ENCODE measurements around the gene SNF8.

The SNF8 gene

DNA sequence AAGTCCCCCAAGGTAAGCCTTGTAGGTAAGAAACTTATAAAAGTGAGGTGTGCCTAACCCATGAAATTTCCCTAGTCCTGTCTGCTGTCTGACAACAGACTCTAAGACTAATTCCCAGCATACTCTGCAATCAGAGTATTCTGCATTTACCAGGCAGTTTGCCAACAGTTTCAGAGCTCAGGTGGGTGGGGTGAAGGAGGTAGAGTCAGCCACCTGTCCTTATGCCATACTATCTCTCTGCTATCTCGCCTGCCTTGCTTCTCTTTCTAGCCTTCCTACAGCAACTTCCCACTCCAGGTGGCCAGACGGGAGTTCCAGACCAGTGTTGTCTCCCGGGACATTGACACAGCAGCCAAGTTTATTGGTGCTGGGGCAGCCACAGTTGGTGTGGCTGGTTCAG lies 49.8 kb downstream of the SNF8 start:
- Histone ChIP-seq H3K9ac (ENCODE audit: low read length in 5 of 5) (no peak overlapping the region), H3K27ac (ENCODE audit: low read depth, low read length) (no peak overlapping the region), H3K9me3 (ENCODE audit: control insufficient read depth in 5 of 5, low read length in 5 of 5) (no peaks in the 10 kb centered on the region), H3K4me1 (ENCODE audit: control insufficient read depth in 5 of 5, insufficient read depth in 5 of 5, low read length in 5 of 5) (peaks cover 6 to 24% (median 23%) of the 10 kb centered on the region in 5 donors), H3K4me3 (ENCODE audit: low read depth in 1 of 5, low read length in 5 of 5) (no peak overlapping the region), H3K27me3 (ENCODE audit: control insufficient read depth in 5 of 5, insufficient read depth in 4 of 5, low read length in 5 of 5) (peaks cover 0 to 5% (median 0%) of the 10 kb centered on the region in 5 donors), H3K36me3 (ENCODE audit: control insufficient read depth in 5 of 5, insufficient read depth in 5 of 5, low read length in 5 of 5) (peaks cover 7 to 39% (median 14%) of the 10 kb centered on the region in 5 donors)

GRCh38 chr17:48893646-48894508 lies 50.8 kb downstream of the SNF8 start:
- H3K27me3 ChIP-seq (ENCODE audit: control insufficient read depth in 5 of 5, insufficient read depth in 4 of 5, low read length in 5 of 5), result peaks cover 0 to 5% (median 0%) of the 10 kb centered on the region in 5 donors
- no peak overlapping the region for H3K27ac ChIP-seq (ENCODE audit: low read depth, low read length)
- peaks cover 7 to 39% (median 14%) of the 10 kb centered on the region in 5 donors for H3K36me3 ChIP-seq (ENCODE audit: control insufficient read depth in 5 of 5, insufficient read depth in 5 of 5, low read length in 5 of 5)
- H3K9ac ChIP-seq (ENCODE audit: low read length in 5 of 5), result peak overlapping the region in 2 of 5 donors; percentile 85 to 91
- peak overlapping the region; percentile 85 to 94 (median 89) for H3K4me3 ChIP-seq (ENCODE audit: low read depth in 1 of 5, low read length in 5 of 5)
- peaks cover 6 to 24% (median 23%) of the 10 kb centered on the region in 5 donors for H3K4me1 ChIP-seq (ENCODE audit: control insufficient read depth in 5 of 5, insufficient read depth in 5 of 5, low read length in 5 of 5)
- H3K9me3 ChIP-seq (ENCODE audit: control insufficient read depth in 5 of 5, low read length in 5 of 5), result no peaks in the 10 kb centered on the region

DNA sequence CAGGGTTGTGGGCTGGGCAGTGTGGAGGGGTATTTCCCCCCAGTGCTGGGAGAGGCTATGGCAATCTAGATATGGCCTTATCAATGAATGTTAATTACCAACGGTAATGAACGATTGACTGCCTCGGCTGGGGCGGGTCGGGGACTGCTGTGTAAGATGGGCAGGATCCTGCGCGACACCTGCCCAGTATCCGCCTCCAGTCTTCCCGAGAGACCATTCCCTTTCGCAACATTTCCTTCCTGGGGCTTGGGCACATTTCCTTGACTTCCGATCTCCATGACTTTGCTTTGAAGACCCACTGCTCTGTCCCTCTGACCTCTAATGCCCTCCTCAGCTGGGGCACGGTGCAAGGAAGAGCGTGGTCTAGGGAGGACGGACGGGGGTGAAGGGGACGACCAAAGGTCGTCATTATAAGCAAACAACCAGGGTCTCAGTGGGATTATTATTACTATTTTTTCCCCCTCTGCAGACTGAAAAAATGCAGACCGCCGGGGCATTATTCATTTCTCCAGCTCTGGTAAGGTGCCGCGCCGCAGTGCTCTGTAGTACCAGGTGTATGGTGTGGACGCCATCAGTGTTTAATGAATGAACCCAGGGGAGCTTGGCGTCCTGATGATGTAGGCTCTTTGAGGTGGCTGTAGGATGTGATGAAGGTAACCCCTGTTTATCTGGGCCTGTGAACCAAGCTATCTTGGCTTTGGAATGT lies 51.5 kb downstream of the SNF8 start:
- H3K27me3 ChIP-seq (ENCODE audit: control insufficient read depth in 5 of 5, insufficient read depth in 4 of 5, low read length in 5 of 5), result peaks cover 0 to 5% (median 0%) of the 10 kb centered on the region in 5 donors
- peak overlapping the region; percentile 85 to 94 (median 89) for H3K4me3 ChIP-seq (ENCODE audit: low read depth in 1 of 5, low read length in 5 of 5)
- peak overlapping the region; percentile 76 for H3K27ac ChIP-seq (ENCODE audit: low read depth, low read length)
- H3K4me1 ChIP-seq (ENCODE audit: control insufficient read depth in 5 of 5, insufficient read depth in 5 of 5, low read length in 5 of 5), result peaks cover 6 to 24% (median 23%) of the 10 kb centered on the region in 5 donors
- no peaks in the 10 kb centered on the region for H3K9me3 ChIP-seq (ENCODE audit: control insufficient read depth in 5 of 5, low read length in 5 of 5)
- peak overlapping the region; percentile 48 to 93 (median 85) for H3K9ac ChIP-seq (ENCODE audit: low read length in 5 of 5)
- peaks cover 7 to 34% (median 14%) of the 10 kb centered on the region in 5 donors for H3K36me3 ChIP-seq (ENCODE audit: control insufficient read depth in 5 of 5, insufficient read depth in 5 of 5, low read length in 5 of 5)

GRCh38 chr17:48890086-48890485 lies 54.6 kb downstream of the SNF8 start:
- Histone ChIP-seq H3K27me3 (ENCODE audit: control insufficient read depth in 5 of 5, insufficient read depth in 4 of 5, low read length in 5 of 5) (peaks cover 0 to 5% (median 0%) of the 10 kb centered on the region in 5 donors), H3K36me3 (ENCODE audit: control insufficient read depth in 5 of 5, insufficient read depth in 5 of 5, low read length in 5 of 5) (peaks cover 0 to 7% (median 2%) of the 10 kb centered on the region in 5 donors), H3K27ac (ENCODE audit: low read depth, low read length) (no peak overlapping the region), H3K9ac (ENCODE audit: low read length in 5 of 5) (no peak overlapping the region), H3K4me3 (ENCODE audit: low read depth in 1 of 5, low read length in 5 of 5) (no peak overlapping the region), H3K9me3 (ENCODE audit: control insufficient read depth in 5 of 5, low read length in 5 of 5) (no peaks in the 10 kb centered on the region), H3K4me1 (ENCODE audit: control insufficient read depth in 5 of 5, insufficient read depth in 5 of 5, low read length in 5 of 5) (peaks cover 6 to 24% (median 23%) of the 10 kb centered on the region in 5 donors)

GRCh38 chr17:48883171-48883570 lies 61.5 kb downstream of the SNF8 start:
- no peak overlapping the region for H3K4me3 ChIP-seq (ENCODE audit: low read depth in 1 of 5, low read length in 5 of 5)
- H3K27me3 ChIP-seq (ENCODE audit: control insufficient read depth in 5 of 5, insufficient read depth in 4 of 5, low read length in 5 of 5), result peaks cover 0 to 3% (median 2%) of the 10 kb centered on the region in 5 donors
- H3K9ac ChIP-seq (ENCODE audit: low read length in 5 of 5), result no peak overlapping the region
- no peaks in the 10 kb centered on the region for H3K36me3 ChIP-seq (ENCODE audit: control insufficient read depth in 5 of 5, insufficient read depth in 5 of 5, low read length in 5 of 5)
- H3K9me3 ChIP-seq (ENCODE audit: control insufficient read depth in 5 of 5, low read length in 5 of 5), result no peaks in the 10 kb centered on the region
- H3K27ac ChIP-seq (ENCODE audit: low read depth, low read length), result no peak overlapping the region
- H3K4me1 ChIP-seq (ENCODE audit: control insufficient read depth in 5 of 5, insufficient read depth in 5 of 5, low read length in 5 of 5), result peaks cover 0 to 4% (median 0%) of the 10 kb centered on the region in 5 donors

DNA sequence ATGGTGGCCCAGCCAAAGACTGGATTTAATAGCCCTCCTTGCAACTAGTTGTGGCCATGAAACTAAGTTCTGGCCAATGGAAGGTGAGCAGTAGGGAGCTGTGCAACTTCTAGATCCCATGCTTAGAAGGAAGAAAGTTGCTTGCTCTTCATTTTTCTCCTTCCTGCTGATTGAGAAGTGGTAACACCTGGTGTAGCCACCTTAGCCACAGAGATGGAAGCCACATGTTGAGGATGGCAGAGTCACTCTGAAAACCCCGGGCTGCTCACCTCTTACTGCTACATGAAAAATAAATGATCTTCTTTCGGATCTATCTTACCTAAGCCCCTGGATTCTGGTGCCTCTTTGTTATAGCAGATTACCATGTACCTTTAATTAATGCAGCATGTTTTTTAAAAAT lies 62.4 kb downstream of the SNF8 start:
- Histone ChIP-seq H3K9me3 (ENCODE audit: control insufficient read depth in 5 of 5, low read length in 5 of 5) (no peaks in the 10 kb centered on the region), H3K4me1 (ENCODE audit: control insufficient read depth in 5 of 5, insufficient read depth in 5 of 5, low read length in 5 of 5) (peaks cover 0 to 4% (median 0%) of the 10 kb centered on the region in 5 donors), H3K36me3 (ENCODE audit: control insufficient read depth in 5 of 5, insufficient read depth in 5 of 5, low read length in 5 of 5) (no peaks in the 10 kb centered on the region), H3K4me3 (ENCODE audit: low read depth in 1 of 5, low read length in 5 of 5) (no peak overlapping the region), H3K27me3 (ENCODE audit: control insufficient read depth in 5 of 5, insufficient read depth in 4 of 5, low read length in 5 of 5) (peaks cover 0 to 7% (median 2%) of the 10 kb centered on the region in 5 donors), H3K9ac (ENCODE audit: low read length in 5 of 5) (no peak overlapping the region), H3K27ac (ENCODE audit: low read depth, low read length) (no peak overlapping the region)
